Spleen (tissue), 11 donors: ENCODE data around the gene XPO6. TPM values are rescaled to one million over a fixed set of nuclear protein-coding genes. Genes with fewer than 3 reads are reported as not detected.

Source experiments
- DNase-seq: peaks from one replicate; pipeline ENCODE4 v3.0.0-alpha.2; 2020
- H3K27ac ChIP-seq, 8 donors: fragments of 200-600 bp; sonication (generic) in 7 of 8; 1 replicate in 4 of 8; 2 replicates in 4 of 8; pipeline versions ENCODE4 v1.5.0 to v1.8.0; 2016 to 2021; ENCODE audit warnings: inconsistent platforms in 4 of 8, mild to moderate bottlenecking in 4 of 8, moderate library complexity in 1 of 8
- H3K27me3 ChIP-seq, 7 donors: fragments of 200-600 bp; sonication (generic) in 6 of 7; replicated peaks in 1 of 7; 1 replicate in 4 of 7; 2 replicates in 3 of 7; pipeline versions ENCODE4 v1.5.0 to v1.8.0; 2016 to 2021; ENCODE audit warnings: inconsistent platforms in 3 of 7, mild to moderate bottlenecking in 1 of 7
- H3K36me3 ChIP-seq, 6 donors: fragments of 200-600 bp; sonication (generic) in 5 of 6; 1 replicate in 4 of 6; 2 replicates in 2 of 6; pipeline versions ENCODE4 v1.5.0 to v1.8.0; 2016 to 2021; ENCODE audit warnings: inconsistent platforms in 2 of 6
- H3K4me1 ChIP-seq, 6 donors: fragments of 200-600 bp; sonication (generic) in 5 of 6; 1 replicate in 3 of 6; 2 replicates in 3 of 6; pipeline versions ENCODE4 v1.5.0 to v1.8.0; 2016 to 2021; ENCODE audit warnings: inconsistent platforms in 3 of 6
- H3K4me3 ChIP-seq, 8 donors: fragments of 200-600 bp; sonication (generic) in 7 of 8; 1 replicate in 4 of 8; 2 replicates in 4 of 8; pipeline versions ENCODE4 v1.5.0 to v1.8.0; 2016 to 2021; ENCODE audit warnings: inconsistent platforms in 4 of 8, mild to moderate bottlenecking in 4 of 8, moderate library complexity in 2 of 8
- H3K9me3 ChIP-seq, 8 donors: fragments of 200-600 bp; sonication (generic) in 7 of 8; 1 replicate in 4 of 8; 2 replicates in 4 of 8; pipeline versions ENCODE4 v1.5.0 to v1.8.0; 2016 to 2021; ENCODE audit warnings: inconsistent platforms in 4 of 8
- CTCF ChIP-seq, 11 experiments: fragments of 200-600 bp in 7 of 11; fragments of 450-650 bp in 4 of 11; sonication (generic) in 4 of 11; IDR thresholded peaks in 8 of 11; conservative IDR thresholded peaks in 3 of 11; 1 replicate in 7 of 11; 2 replicates in 4 of 11; pipeline versions ENCODE4 v1.4.0 to v1.8.0; 2016 to 2021; ENCODE audit warnings: antibody characterized with exemption in 11 of 11, inconsistent platforms in 4 of 11, mild to moderate bottlenecking in 1 of 11
- POLR2A ChIP-seq, 3 donors: fragments of 450-650 bp; IDR thresholded peaks; one replicate each; pipeline ENCODE4 v1.5.1; 2017; ENCODE audit warnings: antibody characterized with exemption in 3 of 3, mild to moderate bottlenecking in 1 of 3
- POLR2AphosphoS5 ChIP-seq, 3 donors: sonication (generic); formaldehyde crosslinking; IDR thresholded peaks; one replicate each; pipeline ENCODE4 v1.5.1; 2017; ENCODE audit warnings: antibody characterized with exemption in 3 of 3
- WGBS, 5 donors: extraction: QIAGEN DNeasy Blood & Tissue Kit in 3 of 5; methylation state at CpG; one replicate each; pipeline versions ENCODE4 v1.1.5 to v1.1.7; 2013 to 2018; 5-methylcytosine and 5-hydroxymethylcytosine counted together
- intact Hi-C: fragments of 100-400 bp; cut with DNase I; formaldehyde crosslinking; loops from one replicate; pipeline ENCODE4 v1.15.0; 2023; ENCODE audit warnings: low total_unique reads
- polyA plus RNA-seq, 3 donors: library from polyadenylated mRNA; stranded (reverse); fragments of 200-250 nt; gene quantifications; one replicate each; pipeline ENCODE4 v1.2.1, GENCODE V29; 2013
- total RNA-seq, 7 donors: library from RNA; depleted of rRNA in 3 of 7; stranded (reverse); fragments of >200 nt in 3 of 7; fragmentation: NEBNext Ultra II Directional in 4 of 7; extraction: Animal tissue kit (Norgen Biotek cat#: 25700) in 4 of 7; gene quantifications; one replicate each; pipeline versions ENCODE4 v1.1.0 to v1.2.1, GENCODE V29; 2016 to 2021
- donor health status: healthy with polysubstance abuse.
- donor health status: DM: no; HTN: no; CAD: no; lungs with moderate emphysema.
- donor health status: DM: no; HTN: no; CAD: no.
- donor health status: Bipolar disorder and iron deficiency.
- donor health status: healthy.
- donor health status: DM: no; HTN: no; CAD: no.
- donor health status: DM: yes; HTN: yes; CAD: no.

Gene XPO6
- total and polyA plus RNA-seq, 10 donors = 96.9 to 517 (median 302) TPM

GRCh38 chr16:28210264-28210663, 1.5 kb downstream of the XPO6 start:
- H3K9me3 ChIP-seq = no peaks in the 10 kb centered on the region
- H3K27me3 ChIP-seq = no peaks in the 10 kb centered on the region
- H3K4me3 ChIP-seq = peak overlapping the region; percentile 86 to 94 (median 91)
- peaks cover 13 to 69% (median 61%) of the 10 kb centered on the region in 6 donors for H3K4me1 ChIP-seq
- DNase-seq = no peak
- no peak for TF ChIP-seq POLR2A (IDR thresholded peaks at IDR 0.05)
- WGBS, 5 donors = 51 to 67% (median 54%) methylated on average over 5 of the region's 5 CpGs
- intact Hi-C loops = no loop called here
- peaks cover 0 to 47% (median 21%) of the 10 kb centered on the region in 6 donors for H3K36me3 ChIP-seq
- H3K27ac ChIP-seq = peak overlapping the region; percentile 76 to 98 (median 92)

- Histone ChIP-seq H3K27ac (peak overlapping the region in 4 of 8 donors; percentile 0 to 98 (median 96)), H3K4me3 (peak overlapping the region in 5 of 8 donors; percentile 86 to 94 (median 93)), H3K36me3 (peaks cover 0 to 61% (median 34%) of the 10 kb centered on the region in 6 donors), H3K4me1 (peaks cover 24 to 84% (median 75%) of the 10 kb centered on the region in 6 donors), H3K9me3 (no peaks in the 10 kb centered on the region), H3K27me3 (no peaks in the 10 kb centered on the region)
- intact Hi-C loops = no loop called here
- no peak for DNase-seq
- TF ChIP-seq POLR2AphosphoS5 (IDR thresholded peaks at IDR 0.05) = no peak
- TF ChIP-seq POLR2A (IDR thresholded peaks at IDR 0.05) = no peak
- no peak for TF ChIP-seq CTCF (IDR thresholded peaks at IDR 0.05 in 8 of 11, conservative IDR thresholded peaks at IDR 0.05 in 3 of 11)
- 66 to 85% (median 72%) methylated on average over 4 of the region's 4 CpGs for WGBS, 5 donors
Observed at GRCh38 chr16:28208824-28209223, 2.9 kb downstream of the XPO6 start.

GRCh38 chr16:28208131-28208530, 3.6 kb downstream of the XPO6 start:
- intact Hi-C loops = no loop called here
- Histone ChIP-seq H3K27ac (peak overlapping the region in 2 of 8 donors; percentile 97 to 98), H3K27me3 (no peaks in the 10 kb centered on the region), H3K4me3 (peak overlapping the region in 2 of 8 donors; percentile 94), H3K4me1 (peaks cover 26 to 91% (median 80%) of the 10 kb centered on the region in 6 donors), H3K36me3 (peaks cover 0 to 68% (median 36%) of the 10 kb centered on the region in 6 donors), H3K9me3 (no peaks in the 10 kb centered on the region)
- DNase-seq = no peak
- no peak for TF ChIP-seq CTCF (IDR thresholded peaks at IDR 0.05 in 8 of 11, conservative IDR thresholded peaks at IDR 0.05 in 3 of 11)
- TF ChIP-seq POLR2AphosphoS5 (IDR thresholded peaks at IDR 0.05) = no peak
- no peak for TF ChIP-seq POLR2A (IDR thresholded peaks at IDR 0.05)
- 92 to 99% (median 94%) methylated on average over 4 of the region's 4 CpGs for WGBS, 5 donors

GRCh38 chr16:28207399-28207798, 4.4 kb downstream of the XPO6 start:
- Histone ChIP-seq H3K36me3 (peaks cover 0 to 75% (median 44%) of the 10 kb centered on the region in 6 donors), H3K27me3 (no peaks in the 10 kb centered on the region), H3K27ac (peak overlapping the region in 3 of 8 donors; percentile 28 to 98 (median 97)), H3K9me3 (no peaks in the 10 kb centered on the region), H3K4me3 (peak overlapping the region in 1 of 8 donors; percentile 8), H3K4me1 (peaks cover 26 to 93% (median 79%) of the 10 kb centered on the region in 6 donors)
- 88 to 94% (median 89%) methylated on average over 2 of the region's 2 CpGs for WGBS, 5 donors
- intact Hi-C loops = no loop called here
- TF ChIP-seq POLR2A (IDR thresholded peaks at IDR 0.05) = no peak
- TF ChIP-seq CTCF (IDR thresholded peaks at IDR 0.05 in 8 of 11, conservative IDR thresholded peaks at IDR 0.05 in 3 of 11) = no peak
- TF ChIP-seq POLR2AphosphoS5 (IDR thresholded peaks at IDR 0.05) = no peak
- no peak for DNase-seq
